ENCODE measurements around the gene RPL14.

The RPL14 gene

DNA sequence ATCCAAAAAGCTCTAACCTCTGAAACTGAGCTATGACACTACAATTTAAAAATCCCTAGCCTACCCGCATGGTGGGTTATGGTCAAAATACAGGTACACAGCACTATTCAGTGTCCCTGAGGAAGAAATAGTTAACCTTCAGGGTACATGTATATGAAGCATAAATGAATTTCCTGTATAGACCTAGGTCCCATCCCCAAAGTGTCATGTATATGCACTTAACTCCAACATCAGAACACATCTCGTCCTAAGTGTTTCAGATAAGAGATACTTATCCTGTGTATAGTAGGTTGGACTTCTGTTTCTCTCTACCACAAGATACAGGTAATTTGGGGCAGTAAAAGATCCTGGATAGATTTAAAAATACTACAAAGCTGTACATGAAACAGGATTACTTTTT, 6.4 kb downstream of the RPL14 start:
- Histone ChIP-seq H3K9ac (ENCODE audit: low read length) (no peak overlapping the region), H3K9me3 (ENCODE audit: low read length) (no peaks in the 10 kb centered on the region), H3K27me3 (ENCODE audit: insufficient read depth, low read length) (no peaks in the 10 kb centered on the region), H3K27ac (ENCODE audit: low read depth, low read length, poor library complexity, severe bottlenecking) (no peak overlapping the region), H4K20me1 (ENCODE audit: insufficient read depth, low read length) (no peaks in the 10 kb centered on the region), H3K4me2 (ENCODE audit: low read length) (no peak overlapping the region), H3K36me3 (ENCODE audit: insufficient read depth, low read length) (peaks cover 79% of the 10 kb centered on the region), H3K4me3 (ENCODE audit: low read depth, low read length, poor library complexity, severe bottlenecking) (no peak overlapping the region), H3K79me2 (ENCODE audit: insufficient read depth, low read length) (peaks cover 6% of the 10 kb centered on the region; the same call in 1 of the 2 replicates), H3K4me1 (ENCODE audit: insufficient read depth, low read length, severe bottlenecking) (peaks cover 12% of the 10 kb centered on the region), H3K9me2 (ENCODE audit: low read depth, low read length) (no peaks in the 10 kb centered on the region), H2AFZ (ENCODE audit: low read length) (no peak overlapping the region), H3F3A (ENCODE audit: insufficient read depth, low read length) (peaks cover 15% of the 10 kb centered on the region)
- TF ChIP-seq EZH2 (IDR thresholded peaks at IDR 0.05; ENCODE audit: borderline replicate concordance, low read length): no peak
- TF ChIP-seq, protein P1, sequence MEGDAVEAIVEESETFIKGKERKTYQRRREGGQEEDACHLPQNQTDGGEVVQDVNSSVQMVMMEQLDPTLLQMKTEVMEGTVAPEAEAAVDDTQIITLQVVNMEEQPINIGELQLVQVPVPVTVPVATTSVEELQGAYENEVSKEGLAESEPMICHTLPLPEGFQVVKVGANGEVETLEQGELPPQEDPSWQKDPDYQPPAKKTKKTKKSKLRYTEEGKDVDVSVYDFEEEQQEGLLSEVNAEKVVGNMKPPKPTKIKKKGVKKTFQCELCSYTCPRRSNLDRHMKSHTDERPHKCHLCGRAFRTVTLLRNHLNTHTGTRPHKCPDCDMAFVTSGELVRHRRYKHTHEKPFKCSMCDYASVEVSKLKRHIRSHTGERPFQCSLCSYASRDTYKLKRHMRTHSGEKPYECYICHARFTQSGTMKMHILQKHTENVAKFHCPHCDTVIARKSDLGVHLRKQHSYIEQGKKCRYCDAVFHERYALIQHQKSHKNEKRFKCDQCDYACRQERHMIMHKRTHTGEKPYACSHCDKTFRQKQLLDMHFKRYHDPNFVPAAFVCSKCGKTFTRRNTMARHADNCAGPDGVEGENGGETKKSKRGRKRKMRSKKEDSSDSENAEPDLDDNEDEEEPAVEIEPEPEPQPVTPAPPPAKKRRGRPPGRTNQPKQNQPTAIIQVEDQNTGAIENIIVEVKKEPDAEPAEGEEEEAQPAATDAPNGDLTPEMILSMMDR (IDR thresholded peaks at IDR 0.05; ENCODE audit: low read length): no peak

DNA sequence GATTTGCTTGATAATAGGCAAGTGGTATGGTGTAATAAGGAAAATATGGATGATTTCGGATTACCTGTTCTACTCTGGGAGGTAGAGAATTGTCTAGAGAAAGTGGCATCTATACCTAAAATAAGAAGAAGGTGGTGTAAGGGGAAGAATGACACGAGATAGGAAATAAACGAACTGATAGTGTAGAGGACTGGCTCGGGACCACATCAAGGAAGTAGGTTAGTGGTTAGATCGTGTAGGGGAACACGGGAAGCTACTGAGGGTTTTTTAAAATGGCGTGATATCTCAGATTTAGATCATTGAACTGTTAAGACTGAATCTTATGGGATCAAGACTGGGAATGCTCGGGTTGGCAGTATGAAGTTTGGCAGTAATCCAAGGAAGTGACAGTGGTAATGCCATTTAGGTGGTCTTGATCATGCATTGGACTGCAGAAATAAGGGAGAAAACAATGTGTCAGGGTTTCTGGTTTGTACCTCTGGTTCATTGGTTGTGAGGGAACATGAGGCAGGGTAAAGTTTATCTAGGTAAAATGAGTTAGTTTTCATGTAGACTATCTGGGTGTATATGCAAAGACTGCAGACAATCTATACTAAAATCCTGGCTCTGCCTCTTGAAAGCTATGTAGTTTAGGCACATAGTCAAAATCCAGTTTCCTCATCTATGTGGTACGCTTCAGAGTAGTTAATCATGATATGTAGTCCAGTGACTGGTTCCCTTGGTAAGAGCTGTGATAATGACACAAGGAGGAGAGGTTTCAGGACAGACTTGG, 7.4 kb downstream of the RPL14 start:
- no peak for TF ChIP-seq EZH2 (IDR thresholded peaks at IDR 0.05; ENCODE audit: borderline replicate concordance, low read length)
- TF ChIP-seq, protein P1 (IDR thresholded peaks at IDR 0.05; ENCODE audit: low read length): no peak
- no peak overlapping the region for H3K9ac ChIP-seq (ENCODE audit: low read length)
- no peaks in the 10 kb centered on the region for H3K9me2 ChIP-seq (ENCODE audit: low read depth, low read length)
- H3K36me3 ChIP-seq (ENCODE audit: insufficient read depth, low read length): peaks cover 70% of the 10 kb centered on the region
- H3K27me3 ChIP-seq (ENCODE audit: insufficient read depth, low read length): no peaks in the 10 kb centered on the region
- H3K4me1 ChIP-seq (ENCODE audit: insufficient read depth, low read length, severe bottlenecking): peaks cover 4% of the 10 kb centered on the region
- H2AFZ ChIP-seq (ENCODE audit: low read length): no peak overlapping the region
- no peak overlapping the region for H3K27ac ChIP-seq (ENCODE audit: low read depth, low read length, poor library complexity, severe bottlenecking)
- no peaks in the 10 kb centered on the region for H3K9me3 ChIP-seq (ENCODE audit: low read length)
- H3K4me2 ChIP-seq (ENCODE audit: low read length): no peak overlapping the region
- H4K20me1 ChIP-seq (ENCODE audit: insufficient read depth, low read length): no peaks in the 10 kb centered on the region
- no peak overlapping the region for H3K4me3 ChIP-seq (ENCODE audit: low read depth, low read length, poor library complexity, severe bottlenecking)
- peaks cover 15% of the 10 kb centered on the region for H3F3A ChIP-seq (ENCODE audit: insufficient read depth, low read length)
- no peaks in the 10 kb centered on the region for H3K79me2 ChIP-seq (ENCODE audit: insufficient read depth, low read length)

DNA sequence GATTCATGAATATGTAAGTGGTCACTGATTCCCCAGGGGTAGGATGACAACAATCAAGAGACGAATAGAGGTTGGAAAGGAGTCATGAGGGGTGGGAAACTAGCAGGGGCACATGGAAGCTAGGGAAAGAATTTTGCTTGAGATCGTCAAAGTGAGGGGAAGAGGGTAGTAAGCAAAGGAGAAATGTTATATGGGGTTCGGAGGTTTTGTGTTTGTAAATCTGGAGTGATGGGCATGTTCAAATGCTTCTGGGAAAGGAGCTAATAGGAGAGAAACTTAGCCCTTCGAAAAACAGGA, 7.9 kb downstream of the RPL14 start:
- H3K9ac ChIP-seq (ENCODE audit: low read length): no peak overlapping the region
- H3K9me3 ChIP-seq (ENCODE audit: low read length): no peaks in the 10 kb centered on the region
- H3F3A ChIP-seq (ENCODE audit: insufficient read depth, low read length): peaks cover 15% of the 10 kb centered on the region
- no peaks in the 10 kb centered on the region for H4K20me1 ChIP-seq (ENCODE audit: insufficient read depth, low read length)
- no peak for TF ChIP-seq EZH2 (IDR thresholded peaks at IDR 0.05; ENCODE audit: borderline replicate concordance, low read length)
- TF ChIP-seq, protein P1 (IDR thresholded peaks at IDR 0.05; ENCODE audit: low read length): no peak
- H3K27ac ChIP-seq (ENCODE audit: low read depth, low read length, poor library complexity, severe bottlenecking): no peak overlapping the region
- H3K4me2 ChIP-seq (ENCODE audit: low read length): no peak overlapping the region
- no peaks in the 10 kb centered on the region for H3K9me2 ChIP-seq (ENCODE audit: low read depth, low read length)
- no peaks in the 10 kb centered on the region for H3K79me2 ChIP-seq (ENCODE audit: insufficient read depth, low read length)
- no peak overlapping the region for H2AFZ ChIP-seq (ENCODE audit: low read length)
- no peaks in the 10 kb centered on the region for H3K27me3 ChIP-seq (ENCODE audit: insufficient read depth, low read length)
- H3K4me1 ChIP-seq (ENCODE audit: insufficient read depth, low read length, severe bottlenecking): peaks cover under 1% of the 10 kb centered on the region
- peaks cover 65% of the 10 kb centered on the region for H3K36me3 ChIP-seq (ENCODE audit: insufficient read depth, low read length)
- H3K4me3 ChIP-seq (ENCODE audit: low read depth, low read length, poor library complexity, severe bottlenecking): no peak overlapping the region

All from OCI-LY1 (cell line).